ENCODE data around the gene UGT8. TPM values are rescaled to one million over a fixed set of nuclear protein-coding genes. Genes with fewer than 3 reads are reported as not detected.

The UGT8 gene
- total RNA-seq, 4 donors from 2014 or later = 0.46 to 8.5 TPM; not detected in 2

- no peak overlapping the region for H3K27ac ChIP-seq
- DNase-seq = no peak
- H3K9me3 ChIP-seq = no peaks in the 10 kb centered on the region
- H3K27me3 ChIP-seq = no peaks in the 10 kb centered on the region
- TF ChIP-seq POLR2A (IDR thresholded peaks at IDR 0.05) = no peak
- no peak for TF ChIP-seq CTCF (IDR thresholded peaks at IDR 0.05)
- intact Hi-C loops (cut with DNase I; ENCODE audit: low total_unique reads) = no loop called here
- no peak overlapping the region for H3K4me3 ChIP-seq
- H3K36me3 ChIP-seq = no peaks in the 10 kb centered on the region
- H3K4me1 ChIP-seq = no peaks in the 10 kb centered on the region
These were observed 37.8 kb downstream of the UGT8 start for GRCh38 chr4:114636192-114636935.

- no peaks in the 10 kb centered on the region for H3K36me3 ChIP-seq
- no peak overlapping the region for H3K27ac ChIP-seq
- no peaks in the 10 kb centered on the region for H3K27me3 ChIP-seq
- intact Hi-C loops (cut with DNase I; ENCODE audit: low total_unique reads) = no loop called here
- no peaks in the 10 kb centered on the region for H3K9me3 ChIP-seq
- no peak for DNase-seq
- H3K4me3 ChIP-seq = no peak overlapping the region
- H3K4me1 ChIP-seq = no peaks in the 10 kb centered on the region
- TF ChIP-seq CTCF (IDR thresholded peaks at IDR 0.05) (no peak), POLR2A (IDR thresholded peaks at IDR 0.05) (no peak)
These were observed 43.7 kb downstream of the UGT8 start for GRCh38 chr4:114642173-114642780.

GRCh38 chr4:114649908-114650307 lies 51.3 kb downstream of the UGT8 start:
- no peaks in the 10 kb centered on the region for H3K36me3 ChIP-seq
- H3K27me3 ChIP-seq = no peaks in the 10 kb centered on the region
- TF ChIP-seq CTCF (IDR thresholded peaks at IDR 0.05) (no peak), POLR2A (IDR thresholded peaks at IDR 0.05) (no peak)
- H3K9me3 ChIP-seq = no peaks in the 10 kb centered on the region
- intact Hi-C loops (cut with DNase I; ENCODE audit: low total_unique reads) = no loop called here
- no peak overlapping the region for H3K27ac ChIP-seq
- H3K4me3 ChIP-seq = no peak overlapping the region
- DNase-seq = no peak
- no peaks in the 10 kb centered on the region for H3K4me1 ChIP-seq

- Histone ChIP-seq H3K36me3 (no peaks in the 10 kb centered on the region), H3K27ac (no peak overlapping the region), H3K4me3 (no peak overlapping the region), H3K27me3 (no peaks in the 10 kb centered on the region), H3K4me1 (no peaks in the 10 kb centered on the region), H3K9me3 (no peaks in the 10 kb centered on the region)
- DNase-seq = no peak
- intact Hi-C loops (cut with DNase I; ENCODE audit: low total_unique reads) = no loop called here
- TF ChIP-seq POLR2A (IDR thresholded peaks at IDR 0.05) = no peak
- TF ChIP-seq CTCF (IDR thresholded peaks at IDR 0.05) = no peak
These were observed 55.1 kb downstream of the UGT8 start for GRCh38 chr4:114653675-114654074.

GRCh38 chr4:114654592-114654991 lies 56.0 kb downstream of the UGT8 start:
- intact Hi-C loops (cut with DNase I; ENCODE audit: low total_unique reads) = no loop called here
- Histone ChIP-seq H3K27ac (no peak overlapping the region), H3K36me3 (no peaks in the 10 kb centered on the region), H3K27me3 (no peaks in the 10 kb centered on the region), H3K9me3 (no peaks in the 10 kb centered on the region), H3K4me1 (no peaks in the 10 kb centered on the region), H3K4me3 (no peak overlapping the region)
- no peak for TF ChIP-seq POLR2A (IDR thresholded peaks at IDR 0.05)
- no peak for TF ChIP-seq CTCF (IDR thresholded peaks at IDR 0.05)
- no peak for DNase-seq
